ENCODE results near the gene TNS1. TPM values are rescaled to one million over a fixed set of nuclear protein-coding genes. Genes with fewer than 3 reads are reported as not detected.
"Not testable (repeated sequence)": the region's sequence is repeated elsewhere in the genome, so short reads cannot be mapped to it uniquely, and the experiment has no call there.

The TNS1 gene
- polyA plus RNA-seq (2011; rRNA removed), result 19.7 and 27.9 TPM in 2 replicates
- polyA minus RNA-seq (2011; rRNA and poly(A)+ RNA removed), result 84.1 and 119 TPM in 2 replicates

GRCh38 chr2:218002845-218003180 is at the start of gene TNS1:
TNS1 (minus strand) TSS chr2:218002995; CDS start chr2:218002872, 123 bp downstream.
- TF ChIP-seq, protein P1, sequence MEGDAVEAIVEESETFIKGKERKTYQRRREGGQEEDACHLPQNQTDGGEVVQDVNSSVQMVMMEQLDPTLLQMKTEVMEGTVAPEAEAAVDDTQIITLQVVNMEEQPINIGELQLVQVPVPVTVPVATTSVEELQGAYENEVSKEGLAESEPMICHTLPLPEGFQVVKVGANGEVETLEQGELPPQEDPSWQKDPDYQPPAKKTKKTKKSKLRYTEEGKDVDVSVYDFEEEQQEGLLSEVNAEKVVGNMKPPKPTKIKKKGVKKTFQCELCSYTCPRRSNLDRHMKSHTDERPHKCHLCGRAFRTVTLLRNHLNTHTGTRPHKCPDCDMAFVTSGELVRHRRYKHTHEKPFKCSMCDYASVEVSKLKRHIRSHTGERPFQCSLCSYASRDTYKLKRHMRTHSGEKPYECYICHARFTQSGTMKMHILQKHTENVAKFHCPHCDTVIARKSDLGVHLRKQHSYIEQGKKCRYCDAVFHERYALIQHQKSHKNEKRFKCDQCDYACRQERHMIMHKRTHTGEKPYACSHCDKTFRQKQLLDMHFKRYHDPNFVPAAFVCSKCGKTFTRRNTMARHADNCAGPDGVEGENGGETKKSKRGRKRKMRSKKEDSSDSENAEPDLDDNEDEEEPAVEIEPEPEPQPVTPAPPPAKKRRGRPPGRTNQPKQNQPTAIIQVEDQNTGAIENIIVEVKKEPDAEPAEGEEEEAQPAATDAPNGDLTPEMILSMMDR (IDR thresholded peaks at IDR 0.05; ENCODE audit: low read depth, low read length), result no peak
- Histone ChIP-seq H3K27me3 (ENCODE audit: control insufficient read depth, insufficient read depth, low read length) (no peaks in the 10 kb centered on the region), H3K27ac (ENCODE audit: low read depth, low read length) (peak within 1 kb of the TSS; percentile 81), H3K9me3 (ENCODE audit: control insufficient read depth, insufficient read depth, low read length) (no peaks in the 10 kb centered on the region), H3K4me3 (ENCODE audit: low read depth, low read length) (peak within 1 kb of the TSS; percentile 77)
- no peak for DNase-seq (ENCODE audit: low read depth, low spot score)
- CTCF ChIA-PET, result interaction anchor here (0.6 to 1.5 kb wide), 4 partner anchors 9 to 217 kb away, joined by 3 to 9 read pairs (median 4); no protein-coding TSS in a partner anchor
- POLR2A ChIA-PET, result no interaction called here

- TF ChIP-seq, protein P1 (IDR thresholded peaks at IDR 0.05; ENCODE audit: low read depth, low read length), result no peak
- DNase-seq (ENCODE audit: low read depth, low spot score), result no peak
- CTCF ChIA-PET, result interaction anchor here (0.9 to 1.3 kb wide), 2 partner anchors 17 to 19 kb away, joined by 3 to 4 read pairs; partner anchors contain the start of gene RUFY4
Observed at GRCh38 chr2:218051903-218052302, 49.1 kb upstream of the TNS1 start.

DNA sequence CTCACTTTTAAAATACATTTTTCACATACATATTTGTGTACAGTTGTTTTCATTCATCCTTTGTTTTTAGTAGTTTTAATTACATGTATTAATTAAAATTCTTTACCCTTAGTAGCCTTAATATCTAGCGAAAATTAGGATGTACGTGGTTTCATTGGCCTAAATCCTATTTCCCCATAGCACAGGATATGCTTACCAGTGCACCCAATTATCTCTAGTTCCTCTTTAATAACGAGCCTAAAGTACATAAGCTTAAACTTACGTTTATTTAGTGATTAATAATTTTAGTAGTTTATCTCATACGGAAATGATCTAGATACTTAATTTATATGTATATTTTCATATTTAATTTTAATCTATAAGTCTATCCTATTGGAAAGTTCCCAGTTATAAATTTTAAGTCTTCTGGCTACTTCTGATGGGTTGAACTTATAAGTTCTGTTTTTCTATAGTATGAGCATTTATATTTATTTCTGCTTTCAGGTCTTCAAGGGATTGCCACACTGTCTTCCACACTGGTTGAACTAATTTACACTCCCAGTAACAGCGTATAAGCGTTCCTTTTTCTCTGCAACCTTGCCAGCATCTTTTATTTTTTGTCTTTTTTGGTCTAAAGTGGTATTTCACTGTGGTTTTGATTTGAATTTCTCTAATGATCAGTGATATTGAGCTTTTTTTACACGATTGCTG is 44.9 kb upstream of the TNS1 start:
- ChIA-PET POLR2A (no interaction called here), CTCF (interaction anchor here (0.6 to 2.1 kb wide), 5 partner anchors 26 to 262 kb away, joined by 4 to 9 read pairs (median 5); no protein-coding TSS in a partner anchor)
- H3K27ac ChIP-seq (ENCODE audit: low read depth, low read length), result no peak overlapping the region
- peaks cover 27% of the 10 kb centered on the region for H3K27me3 ChIP-seq (ENCODE audit: control insufficient read depth, insufficient read depth, low read length)
- no peak overlapping the region for H3K4me3 ChIP-seq (ENCODE audit: low read depth, low read length)
- TF ChIP-seq, protein P1 (IDR thresholded peaks at IDR 0.05; ENCODE audit: low read depth, low read length), result no peak
- no peak for DNase-seq (ENCODE audit: low read depth, low spot score)
- H3K9me3 ChIP-seq (ENCODE audit: control insufficient read depth, insufficient read depth, low read length), result peaks cover 11% of the 10 kb centered on the region

More at GRCh38 chr2:218051903-218052302, 49.1 kb upstream of the TNS1 start:
- Histone ChIP-seq H3K27me3 (ENCODE audit: control insufficient read depth, insufficient read depth, low read length) (peaks cover 29% of the 10 kb centered on the region), H3K9me3 (ENCODE audit: control insufficient read depth, insufficient read depth, low read length) (no peaks in the 10 kb centered on the region; the same call in none of the 2 replicates), H3K4me3 (ENCODE audit: low read depth, low read length) (no peak overlapping the region), H3K27ac (ENCODE audit: low read depth, low read length) (no peak overlapping the region)
- POLR2A ChIA-PET, result no interaction called here

- peaks cover 33% of the 10 kb centered on the region for H3K27me3 ChIP-seq (ENCODE audit: control insufficient read depth, insufficient read depth, low read length)
- CTCF ChIA-PET, result interaction anchor here (0.5 to 2.1 kb wide), 4 partner anchors 182 to 260 kb away, joined by 3 to 6 read pairs (median 3); no protein-coding TSS in a partner anchor
- H3K27ac ChIP-seq (ENCODE audit: low read depth, low read length), result no peak overlapping the region
- no peak overlapping the region for H3K4me3 ChIP-seq (ENCODE audit: low read depth, low read length)
- TF ChIP-seq, protein P1 (IDR thresholded peaks at IDR 0.05; ENCODE audit: low read depth, low read length), result no peak
- DNase-seq (ENCODE audit: low read depth, low spot score), result no peak
- POLR2A ChIA-PET, result no interaction called here
- H3K9me3 ChIP-seq (ENCODE audit: control insufficient read depth, insufficient read depth, low read length), result peaks cover 11% of the 10 kb centered on the region
Observed at GRCh38 chr2:218046238-218046637, 43.4 kb upstream of the TNS1 start.

DNA sequence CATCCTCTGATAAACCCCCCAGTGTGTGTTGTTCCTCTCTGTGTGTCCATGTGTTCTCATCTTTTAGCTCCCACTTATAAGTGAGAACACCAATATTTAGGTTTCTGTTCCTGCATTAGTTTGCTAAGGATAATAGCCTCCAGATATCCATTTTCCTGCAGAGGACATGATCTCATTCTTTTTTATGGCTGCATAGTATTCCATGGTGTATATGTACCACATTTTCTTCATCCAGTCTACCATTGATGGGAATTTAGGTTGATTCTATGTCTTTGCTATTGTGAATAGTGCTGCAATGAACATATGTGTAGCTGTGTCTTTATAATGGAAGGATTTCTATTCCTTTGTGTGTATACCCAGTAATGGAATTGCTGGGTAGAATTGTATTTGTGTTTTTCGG is 41.8 kb upstream of the TNS1 start:
- H3K4me3 ChIP-seq (ENCODE audit: low read depth, low read length); DNase-seq (ENCODE audit: low read depth, low spot score); POLR2A ChIA-PET; H3K27ac ChIP-seq (ENCODE audit: low read depth, low read length): not testable (repeated sequence)
- CTCF ChIA-PET, result interaction anchor here (1.2 to 1.4 kb wide), 2 partner anchors 255 to 259 kb away, joined by 8 read pairs; no protein-coding TSS in a partner anchor
- H3K27me3 ChIP-seq (ENCODE audit: control insufficient read depth, insufficient read depth, low read length), result peaks cover 36% of the 10 kb centered on the region
- peaks cover 11% of the 10 kb centered on the region for H3K9me3 ChIP-seq (ENCODE audit: control insufficient read depth, insufficient read depth, low read length)

Measured in AG04450 (cell line).